Medulla oblongata (tissue), 1 donor: Measurements from ENCODE around the gene PARVA.

ENCODE experiments used
- DNase-seq: peaks from one replicate; pipeline ENCODE4 v3.0.0-alpha.2; 2015; ENCODE audit errors: extremely low spot score

PARVA gene

GRCh38 chr11:12433121-12433520, 55.8 kb downstream of the PARVA start:
- no peak for DNase-seq

- peak; percentile 51 for DNase-seq
Measured at GRCh38 chr11:12433571-12434324, 56.4 kb downstream of the PARVA start.

DNA sequence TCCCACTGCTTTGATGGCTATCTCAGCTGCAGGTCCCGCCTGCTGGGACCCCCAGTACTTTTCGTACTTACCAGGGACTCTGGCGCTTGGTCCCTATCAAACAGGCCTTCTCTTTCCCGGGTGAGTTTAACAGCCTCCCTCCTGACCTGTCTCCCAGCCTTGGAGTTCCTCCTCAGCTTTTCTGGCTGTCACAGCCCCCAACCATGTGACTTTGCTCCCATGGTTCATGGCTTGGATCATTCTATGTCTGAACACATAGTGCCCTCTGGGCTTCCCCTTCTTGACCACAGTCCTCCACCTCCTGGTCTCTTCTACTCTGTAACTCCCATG, 56.9 kb downstream of the PARVA start:
- DNase-seq: no peak

DNA sequence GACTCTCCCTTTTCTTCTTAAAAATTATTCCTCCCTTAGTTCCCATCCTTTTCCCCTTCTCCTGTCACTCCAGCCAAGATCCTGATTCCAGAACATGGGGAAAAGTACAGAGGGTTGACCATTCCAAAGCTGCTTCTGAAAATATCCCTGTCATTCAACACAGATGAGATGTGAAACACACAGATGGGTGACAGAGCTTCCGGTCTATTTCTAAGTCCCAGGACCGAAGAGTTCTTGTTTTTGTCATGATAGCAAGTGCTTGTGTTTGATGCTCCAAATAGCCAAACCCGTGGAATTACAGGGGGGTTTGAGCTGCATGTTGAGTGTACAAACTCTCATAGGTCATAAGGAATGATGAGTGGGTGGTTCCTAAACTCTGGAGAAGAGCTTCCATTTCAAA, 57.9 kb downstream of the PARVA start:
- DNase-seq: no peak

- no peak for DNase-seq
Measured at GRCh38 chr11:12436266-12436665, 58.9 kb downstream of the PARVA start.

- DNase-seq: no peak
Measured at GRCh38 chr11:12438291-12438690, 60.9 kb downstream of the PARVA start.

DNA sequence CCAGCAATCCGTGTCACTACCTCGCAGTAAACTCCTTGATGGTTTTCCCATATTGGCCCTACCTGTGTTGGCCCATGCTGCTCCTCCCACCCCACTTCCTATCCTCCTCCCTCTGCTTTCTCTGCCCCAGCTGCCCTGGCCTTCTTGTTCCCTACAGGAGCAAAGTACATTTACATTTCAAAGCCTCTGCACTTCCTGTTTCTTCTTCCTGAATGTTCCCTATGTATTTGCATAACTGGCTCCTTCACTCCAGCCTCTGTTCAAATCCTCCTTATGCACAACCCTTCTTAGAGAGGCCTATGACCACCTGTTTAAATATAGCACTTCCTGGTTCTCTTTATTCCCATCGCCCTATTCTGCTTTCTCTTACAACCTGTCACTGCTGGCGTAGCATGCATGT, 62.2 kb downstream of the PARVA start:
- no peak for DNase-seq

DNA sequence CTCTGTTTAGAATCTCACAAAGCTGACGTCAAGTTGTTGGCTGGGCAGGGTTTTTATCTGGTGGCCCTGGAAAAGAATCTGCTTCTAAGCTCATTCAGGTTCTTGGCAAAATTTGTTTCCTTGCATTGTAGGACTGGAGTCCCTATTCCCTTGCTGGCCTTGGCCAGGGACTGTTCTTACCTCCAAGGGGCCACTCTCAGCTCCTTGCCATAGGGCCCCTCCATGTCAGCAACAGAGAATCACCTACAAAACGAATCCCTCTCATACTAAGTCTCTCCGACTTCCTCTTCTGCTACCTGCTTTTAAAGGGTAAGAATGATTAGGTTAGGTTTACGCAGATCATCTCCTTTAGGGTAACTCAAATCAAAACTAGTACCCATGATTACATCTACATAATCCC, 63.2 kb downstream of the PARVA start:
- no peak for DNase-seq

GRCh38 chr11:12441231-12441861, 64.0 kb downstream of the PARVA start:
- no peak for DNase-seq

GRCh38 chr11:12444601-12445000, 67.2 kb downstream of the PARVA start:
- DNase-seq: no peak

DNA sequence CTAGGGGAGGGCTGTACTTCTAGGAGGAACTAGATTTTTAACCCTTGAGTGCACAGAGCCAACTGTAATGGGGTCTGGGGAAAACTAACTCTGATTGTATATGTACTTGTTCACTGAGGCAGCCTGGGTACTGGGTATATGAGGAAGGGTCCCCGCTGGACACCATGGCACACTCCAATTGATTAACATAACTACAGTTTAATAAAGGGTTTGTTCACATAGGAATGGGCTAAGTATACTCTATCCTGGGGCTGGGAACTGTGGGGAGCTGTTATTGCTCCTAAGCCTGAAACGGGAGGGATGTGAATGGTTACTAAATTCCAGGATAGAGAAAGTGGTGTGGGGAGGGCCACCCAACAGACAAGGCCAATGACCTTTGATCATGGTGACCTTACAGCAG, 67.6 kb downstream of the PARVA start:
- no peak for DNase-seq

- no peak for DNase-seq
Measured at GRCh38 chr11:12446863-12447262, 69.5 kb downstream of the PARVA start.

- no peak for DNase-seq
Measured at GRCh38 chr11:12448131-12448939, 71.0 kb downstream of the PARVA start.

DNA sequence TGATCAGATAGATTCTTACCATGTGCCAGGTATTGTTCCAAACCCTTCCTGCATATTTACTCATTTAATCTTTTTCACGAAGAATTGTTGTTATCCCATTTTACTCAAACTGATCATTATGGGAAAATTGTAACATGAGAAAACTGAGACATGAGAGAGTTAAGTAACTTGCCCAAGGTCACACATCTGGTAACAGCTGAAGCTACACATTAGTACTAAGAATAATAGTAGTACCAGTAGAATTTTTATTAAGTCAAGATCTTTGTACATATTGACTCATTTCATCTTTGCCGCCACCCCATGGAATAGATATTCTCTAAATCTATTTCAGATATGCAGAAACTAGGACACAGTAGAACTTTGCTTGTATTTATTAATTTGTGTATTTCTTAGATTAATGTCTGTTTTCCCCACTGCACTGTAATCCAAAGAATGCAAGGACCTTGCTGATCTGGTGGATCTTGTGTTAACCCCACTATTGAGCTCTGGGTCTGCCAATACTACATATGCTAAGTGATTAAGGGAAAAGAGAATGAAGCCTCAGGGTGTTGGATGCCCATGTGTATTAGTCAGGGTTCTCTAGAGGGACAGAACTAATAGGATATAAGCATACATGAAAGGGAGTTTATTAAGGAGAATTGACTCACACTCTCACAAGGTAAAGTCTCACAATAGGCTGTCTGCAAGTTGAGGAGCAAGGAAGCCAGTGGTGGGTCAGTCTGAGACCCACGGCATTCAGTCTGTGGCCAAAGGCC, 72.8 kb downstream of the PARVA start:
- DNase-seq: no peak

DNA sequence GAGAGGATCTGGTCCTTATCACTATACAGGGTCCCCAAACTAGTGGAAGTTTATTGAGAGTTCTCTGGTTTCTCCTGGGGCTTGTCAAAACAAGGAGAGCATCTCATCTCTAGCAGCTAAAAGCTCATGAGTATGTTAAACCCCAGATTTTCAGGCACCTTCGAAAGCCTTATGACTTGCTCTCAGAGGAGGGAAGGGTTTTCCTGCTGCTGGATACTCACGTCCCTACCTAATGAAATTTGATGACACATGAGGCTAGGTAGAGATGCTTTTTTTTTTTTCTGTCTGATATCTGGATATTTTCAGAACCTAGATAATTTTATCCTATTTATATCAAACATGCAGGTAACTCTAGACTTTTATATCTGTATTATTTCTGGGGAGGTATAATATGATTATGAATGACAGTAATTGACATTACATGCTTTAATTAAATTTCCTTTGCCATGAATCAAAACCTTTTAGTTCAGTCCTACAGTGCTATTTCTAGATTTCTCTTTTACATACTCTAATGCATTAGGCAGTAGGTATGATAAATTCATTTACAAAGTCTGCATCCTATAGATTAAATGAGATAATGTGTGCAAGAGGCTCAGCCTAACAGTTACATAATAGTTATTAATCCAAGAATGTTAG, 73.9 kb downstream of the PARVA start:
- no peak for DNase-seq

- DNase-seq: no peak
Measured at GRCh38 chr11:12453243-12453642, 75.9 kb downstream of the PARVA start.

GRCh38 chr11:12454782-12455181, 77.4 kb downstream of the PARVA start:
- no peak for DNase-seq

DNA sequence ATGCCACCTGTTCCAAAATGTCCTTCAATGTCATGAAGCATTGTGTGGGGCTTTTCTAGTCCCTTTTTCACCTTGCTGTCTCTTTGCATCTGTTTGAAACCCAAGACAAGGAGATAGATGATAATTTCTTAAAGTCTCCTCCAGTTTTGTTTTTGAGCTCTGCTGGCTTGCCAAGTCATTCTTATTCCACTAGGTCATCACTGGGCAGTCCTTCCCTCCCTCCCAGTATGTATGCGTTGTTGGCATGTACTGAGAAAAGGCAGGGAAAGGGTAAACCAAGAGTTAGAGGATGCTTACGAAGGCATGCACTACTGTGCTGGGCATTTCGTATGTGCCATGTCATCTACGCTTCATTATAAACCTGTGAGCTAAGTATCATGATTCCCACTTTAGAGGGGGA, 78.6 kb downstream of the PARVA start:
- no peak for DNase-seq

GRCh38 chr11:12456651-12457579, 79.5 kb downstream of the PARVA start:
- no peak for DNase-seq

- DNase-seq: no peak
Measured at GRCh38 chr11:12458042-12458441, 80.7 kb downstream of the PARVA start.

DNA sequence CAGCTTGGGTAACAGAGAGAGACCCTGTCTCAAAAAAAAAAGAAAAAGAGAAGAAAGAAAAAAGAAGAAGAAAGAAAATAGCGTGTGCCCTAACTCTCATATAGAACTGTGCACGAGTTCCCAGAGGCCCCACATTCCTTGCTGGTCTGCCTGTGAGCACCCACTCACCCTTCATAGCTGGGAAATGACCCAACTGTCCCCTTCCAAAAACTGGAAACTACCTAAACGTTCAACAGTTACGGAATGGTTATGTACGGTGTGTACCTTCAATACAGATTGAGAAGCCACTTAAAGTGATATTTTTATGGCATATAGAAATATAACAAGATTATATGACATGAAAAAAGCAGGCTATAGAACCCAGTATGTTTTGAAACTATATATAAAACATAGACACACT, 82.0 kb downstream of the PARVA start:
- DNase-seq: no peak
